ENCODE results near the gene TMEM132D.
"Not testable (repeated sequence)": the region's sequence is repeated elsewhere in the genome, so short reads cannot be mapped to it uniquely, and the experiment has no call there.

Gene TMEM132D

DNA sequence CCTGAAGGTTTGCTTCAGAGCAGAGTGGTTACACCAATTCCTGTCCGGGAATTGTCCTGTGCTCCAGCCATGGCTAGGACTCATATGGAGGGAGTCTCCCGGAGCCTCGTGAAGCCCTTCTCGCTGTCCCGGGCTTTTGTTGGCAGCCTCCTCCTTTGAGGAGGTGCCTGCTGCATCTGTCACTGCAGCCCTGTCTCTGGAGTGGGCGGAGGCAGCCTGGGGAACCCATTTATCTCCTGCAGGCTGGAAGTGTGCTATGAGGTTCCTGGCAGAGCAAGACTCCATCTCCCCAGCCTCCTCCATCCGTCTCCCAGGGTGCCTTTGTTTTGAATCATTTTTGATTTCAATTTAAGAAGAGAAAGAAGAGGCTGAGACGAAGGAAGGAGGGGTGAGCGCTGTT lies 695.3 kb downstream of the TMEM132D start:
- DNase-seq = no peak

DNA sequence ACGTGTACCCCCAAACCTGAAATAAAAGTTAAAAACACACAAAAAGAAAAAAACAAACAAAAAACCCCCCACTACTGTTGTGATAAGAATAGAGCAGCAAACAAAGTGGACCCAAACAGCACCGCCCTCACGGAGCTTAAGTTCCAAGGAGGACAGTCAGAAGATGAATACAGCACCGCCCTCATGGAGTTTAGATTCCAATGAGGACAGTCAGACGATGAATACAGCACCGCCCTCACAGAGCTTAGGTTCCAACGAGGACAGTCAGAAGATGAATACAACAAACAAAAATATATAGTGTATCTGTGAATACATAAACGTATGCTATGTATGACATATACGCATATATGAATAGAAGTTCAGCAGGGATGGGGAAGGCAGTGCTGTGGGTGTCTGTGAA lies 696.7 kb downstream of the TMEM132D start:
- DNase-seq = no peak

DNA sequence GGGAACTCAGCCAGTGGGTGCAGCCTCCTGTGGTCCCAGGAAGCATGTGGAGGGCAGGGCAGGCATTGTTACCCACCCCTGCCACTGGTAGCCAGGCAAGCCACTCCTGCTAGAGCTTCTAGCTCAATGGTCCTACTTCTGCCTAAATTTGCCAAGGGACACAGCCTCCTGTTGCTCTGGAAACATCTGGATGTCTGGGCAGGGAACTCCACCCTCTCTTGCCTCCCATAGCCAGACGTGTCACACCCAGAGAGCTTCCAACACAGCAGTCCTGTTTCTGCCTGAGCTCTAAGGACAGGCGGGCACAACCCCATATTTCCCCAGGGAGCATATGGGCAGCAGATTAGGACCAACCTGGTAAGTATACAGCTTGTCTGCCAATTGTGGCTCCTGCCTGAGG lies 700.4 kb downstream of the TMEM132D start:
- no peak for DNase-seq

DNA sequence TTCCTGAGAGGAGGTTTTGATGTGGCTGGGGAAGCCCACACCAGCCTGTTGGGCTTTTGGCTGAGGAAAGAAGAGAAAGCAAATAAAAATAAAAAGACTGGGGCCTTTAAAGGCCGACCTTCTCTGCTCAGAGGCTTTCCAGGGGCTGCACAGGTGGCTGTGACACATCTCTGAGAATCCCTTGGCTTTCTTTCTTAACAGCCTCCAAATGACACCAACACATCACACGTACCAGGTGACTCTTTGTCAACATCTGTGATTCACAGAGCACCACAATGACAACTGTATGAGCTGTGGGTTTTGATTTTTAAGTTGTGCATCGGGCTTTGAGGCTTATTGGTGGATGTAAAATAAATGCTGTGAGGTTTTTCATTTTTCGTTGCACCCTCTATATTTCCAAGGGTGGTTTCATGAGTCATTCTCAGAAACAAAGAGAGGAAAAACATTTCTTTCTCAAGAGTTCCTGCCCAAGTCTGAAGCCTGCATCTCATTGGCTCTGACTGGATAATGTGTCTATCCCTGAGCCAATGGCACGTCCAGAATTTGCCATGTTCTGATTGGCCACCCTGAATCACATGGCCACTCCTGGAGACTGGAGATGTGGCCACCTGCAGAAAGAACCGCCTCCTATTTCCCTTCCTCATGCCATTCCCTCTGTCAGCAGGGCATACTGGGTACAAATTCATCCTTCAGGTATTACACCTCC lies 701.6 kb downstream of the TMEM132D start:
- DNase-seq = no peak

DNA sequence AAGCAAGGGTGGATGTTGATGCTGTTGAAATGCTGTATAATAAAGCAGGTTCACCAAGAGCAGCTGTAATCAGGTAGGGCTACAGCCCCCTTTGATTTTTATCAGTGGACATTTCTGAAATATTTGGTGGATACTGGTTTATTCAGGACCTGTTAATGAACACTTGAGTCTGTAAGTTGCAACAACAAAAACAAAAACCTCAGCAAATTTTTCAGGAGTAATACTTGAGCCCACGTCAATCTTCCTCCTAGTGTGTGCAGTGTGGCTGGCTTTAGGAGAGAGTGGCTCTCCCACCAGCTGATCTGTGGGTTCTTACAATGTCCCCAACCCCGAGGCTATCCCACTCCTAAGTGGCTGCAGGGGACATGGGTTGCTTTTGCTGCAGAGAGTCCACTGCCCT lies 702.8 kb downstream of the TMEM132D start:
- no peak for DNase-seq

DNA sequence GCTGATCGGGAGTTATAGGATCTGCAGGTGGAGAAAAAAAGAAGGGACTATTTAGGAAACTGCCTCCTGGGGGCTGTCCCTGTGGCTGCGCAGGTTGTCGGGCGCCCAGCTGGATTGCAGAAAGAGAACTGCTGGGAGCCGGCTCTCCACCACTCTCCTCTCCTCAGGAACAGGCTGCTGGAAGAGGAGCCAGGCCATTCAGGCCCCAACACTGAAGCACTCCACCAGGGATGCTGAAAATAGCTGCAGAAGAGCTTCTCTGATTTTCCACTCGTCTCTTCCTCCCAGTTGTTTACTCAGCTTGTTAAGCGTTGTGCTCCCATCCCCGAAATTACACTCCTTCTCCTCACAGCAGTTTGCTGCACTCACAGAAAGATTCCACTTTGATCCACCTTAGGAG lies 703.2 kb downstream of the TMEM132D start:
- DNase-seq = no peak

DNA sequence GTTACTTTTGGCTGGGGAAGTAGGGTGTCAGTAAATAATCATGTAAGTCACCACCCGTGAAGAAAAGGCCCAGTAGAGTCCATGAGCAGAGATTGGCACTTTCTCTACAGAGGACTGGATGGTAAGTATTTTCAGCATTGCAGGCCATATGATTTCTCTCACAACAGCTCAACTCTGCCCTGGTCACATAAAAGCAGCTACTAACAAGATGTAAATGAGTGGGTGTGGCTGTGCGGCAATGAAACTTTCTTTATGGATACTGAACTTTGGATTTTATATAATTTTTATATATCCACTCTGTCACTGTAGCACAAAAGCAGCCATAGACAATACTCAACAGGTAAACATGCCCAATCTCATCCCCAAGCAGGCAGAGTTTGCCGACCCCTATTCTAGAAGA lies 706.9 kb downstream of the TMEM132D start:
- DNase-seq = no peak

DNA sequence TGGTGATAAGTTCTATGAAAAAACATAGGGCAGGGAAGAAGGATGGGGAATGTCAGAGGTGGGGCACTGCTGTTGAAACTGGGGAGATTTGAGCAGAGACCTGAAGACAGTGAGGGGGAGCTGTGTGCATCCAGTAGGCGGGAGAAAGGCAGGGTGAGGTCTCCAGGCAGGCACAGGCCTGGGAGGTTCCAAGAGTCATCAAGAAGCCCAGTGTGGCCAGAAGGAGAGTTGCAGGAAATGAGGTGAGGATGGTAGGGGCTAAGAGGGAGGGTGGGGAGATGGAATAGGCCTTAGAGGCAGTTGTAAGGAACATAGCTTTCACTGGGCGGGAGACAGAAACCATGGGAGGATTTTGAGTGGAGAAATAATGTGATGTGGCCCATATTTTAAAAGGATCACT lies 708.7 kb downstream of the TMEM132D start:
- DNase-seq = no peak

DNA sequence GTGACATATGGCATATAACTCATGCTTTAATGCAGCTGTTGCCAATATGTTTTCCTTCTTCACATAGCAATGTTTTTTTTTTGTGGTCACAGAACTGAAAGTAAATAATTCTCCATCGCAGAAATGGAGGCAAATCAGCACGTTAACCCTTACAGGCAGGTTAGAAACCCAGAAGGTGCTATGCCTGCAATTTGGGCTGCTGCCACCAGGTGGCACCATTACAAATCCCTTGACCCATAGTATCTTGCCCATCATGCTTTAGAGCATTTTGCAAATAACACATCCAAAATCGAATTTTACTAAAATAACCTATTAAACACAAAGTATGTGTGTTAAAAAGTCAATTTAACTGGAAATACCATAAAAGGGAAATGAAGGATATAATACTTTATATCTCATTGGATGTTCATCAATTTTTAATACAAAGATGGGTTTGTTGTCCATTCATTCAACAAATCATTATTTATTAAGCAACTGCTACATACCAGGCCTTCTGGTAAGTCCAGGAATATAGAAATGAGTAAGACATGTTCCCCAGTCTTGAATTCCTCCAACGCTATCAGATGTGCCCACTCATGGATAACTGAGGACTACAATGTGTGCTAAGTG lies 710.5 kb downstream of the TMEM132D start:
- no peak for DNase-seq

GRCh38 chr12:129190827-129191226 lies 713.0 kb downstream of the TMEM132D start:
- no peak for DNase-seq

DNA sequence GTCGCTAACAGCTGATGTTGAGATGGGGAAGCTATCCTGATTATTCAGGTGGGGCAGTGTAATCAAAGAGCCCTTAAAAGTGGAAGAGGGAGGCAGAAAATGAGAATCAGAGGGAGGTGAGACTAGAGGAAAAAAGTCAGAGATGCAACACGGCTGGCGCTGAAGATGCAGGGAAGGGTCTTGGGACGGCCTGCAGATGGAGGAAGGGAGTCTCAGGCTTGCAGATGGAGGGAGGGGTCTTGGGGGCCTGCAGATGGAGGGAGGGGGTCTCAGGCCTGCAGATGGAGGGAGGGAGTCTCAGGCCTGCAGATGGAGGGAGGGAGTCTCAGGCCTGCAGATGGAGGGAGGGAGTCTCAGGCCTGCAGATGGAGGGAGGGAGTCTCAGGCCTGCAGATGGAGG lies 713.9 kb downstream of the TMEM132D start:
- DNase-seq = not testable (repeated sequence)

DNA sequence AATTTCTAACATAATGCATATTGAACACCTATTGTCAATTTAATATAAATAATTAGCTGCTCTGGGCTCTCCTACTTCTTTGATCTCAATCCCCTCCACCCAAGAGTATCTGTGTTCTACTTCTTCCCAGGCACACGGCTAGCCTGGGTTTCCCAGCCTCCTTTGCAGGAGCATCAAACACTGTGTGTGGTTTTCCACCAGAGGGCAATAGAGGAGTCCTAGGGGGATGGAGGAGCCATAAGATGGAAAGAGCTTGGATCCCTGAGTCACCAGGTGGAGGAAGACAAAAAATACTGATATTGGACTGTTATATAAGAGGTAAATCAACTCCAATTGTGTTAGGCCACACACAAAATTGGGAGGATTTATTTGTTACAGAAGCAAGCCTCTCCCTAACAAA lies 716.9 kb downstream of the TMEM132D start:
- no peak for DNase-seq

GRCh38 chr12:129185855-129186254 lies 718.0 kb downstream of the TMEM132D start:
- DNase-seq = no peak

DNA sequence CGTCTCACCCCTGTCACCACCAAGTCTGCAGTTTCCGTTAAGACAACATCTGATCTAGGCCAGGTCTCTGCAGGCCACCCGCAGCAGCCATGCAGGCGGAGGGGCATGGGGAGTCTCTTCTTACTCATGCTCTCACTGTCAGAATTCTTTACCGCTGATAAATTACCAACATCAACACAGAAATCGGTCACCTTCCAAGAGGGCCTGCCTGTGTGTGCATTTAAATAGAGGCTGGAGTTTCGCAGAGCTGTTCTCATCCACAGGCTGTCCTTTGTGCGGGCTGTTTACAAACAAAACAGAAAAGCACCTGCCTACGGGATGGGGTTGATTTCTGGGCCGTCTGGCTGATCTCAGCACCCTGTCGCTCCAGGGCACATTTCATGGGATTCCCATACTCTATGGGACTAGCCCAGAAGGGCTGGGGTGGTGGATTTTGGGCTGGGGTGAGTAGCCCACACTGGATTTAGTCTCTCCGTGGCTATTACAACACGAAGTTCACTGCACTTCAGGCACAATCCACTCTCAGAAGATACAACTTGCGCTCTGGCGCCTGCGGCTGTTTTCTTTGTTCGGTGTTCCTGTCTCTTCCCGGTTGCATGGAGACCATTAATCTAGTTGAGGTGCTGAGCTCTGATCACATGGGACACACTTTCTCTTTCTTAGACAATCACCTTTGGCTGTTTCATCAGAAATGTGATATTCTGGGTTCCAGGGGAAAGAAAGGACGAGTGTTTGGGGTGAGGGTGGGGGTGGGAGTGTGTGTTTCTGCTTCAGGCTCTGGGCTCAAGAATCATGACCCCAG lies 719.5 kb downstream of the TMEM132D start:
- no peak for DNase-seq

DNA sequence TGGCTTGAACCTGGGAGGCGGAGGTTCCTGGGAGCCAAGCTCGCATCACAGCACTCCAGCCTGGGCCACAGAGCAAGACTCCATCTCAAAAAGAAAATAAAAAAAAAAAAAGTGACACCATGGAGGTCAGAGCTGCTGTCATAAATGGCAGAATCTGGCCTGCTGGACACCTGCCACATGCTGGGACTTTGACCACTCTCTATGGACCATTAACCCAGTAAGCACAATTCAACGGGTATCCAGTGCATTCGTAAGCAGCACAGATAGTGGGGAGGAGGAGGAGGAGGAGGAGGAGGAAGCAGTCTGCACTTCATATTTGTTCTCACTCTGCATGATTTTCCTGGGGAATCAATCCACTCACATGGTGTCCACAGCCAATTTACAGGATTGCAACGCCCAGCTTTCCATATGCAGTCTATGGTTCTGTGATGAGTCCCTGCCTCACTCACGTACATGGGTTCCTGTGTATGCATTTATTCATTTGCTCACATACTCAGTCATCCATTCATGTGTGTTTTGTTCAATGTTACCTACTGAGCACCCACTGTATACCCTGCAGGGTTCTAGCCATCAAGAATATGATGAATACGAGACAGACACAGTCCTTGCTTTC lies 723.8 kb downstream of the TMEM132D start:
- no peak for DNase-seq

DNA sequence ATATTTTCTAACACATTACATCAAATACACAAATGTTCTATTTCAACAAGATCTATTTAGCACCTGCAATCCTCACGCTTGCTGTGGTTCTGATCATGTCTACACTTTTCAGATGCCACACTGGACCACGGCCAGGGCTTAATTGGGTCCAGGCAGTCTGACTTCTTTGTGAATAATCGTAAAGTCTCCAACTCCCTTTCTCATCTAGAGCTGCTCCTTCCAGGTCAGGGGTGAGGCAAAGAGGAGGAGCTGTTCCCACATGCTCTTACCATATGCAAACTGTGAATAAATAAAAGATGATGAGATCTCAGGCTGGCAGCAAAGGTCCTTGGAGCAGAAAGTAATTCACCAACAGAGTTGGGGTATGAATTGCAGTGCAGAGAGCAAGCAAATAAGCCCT lies 733.9 kb downstream of the TMEM132D start:
- DNase-seq = no peak

DNA sequence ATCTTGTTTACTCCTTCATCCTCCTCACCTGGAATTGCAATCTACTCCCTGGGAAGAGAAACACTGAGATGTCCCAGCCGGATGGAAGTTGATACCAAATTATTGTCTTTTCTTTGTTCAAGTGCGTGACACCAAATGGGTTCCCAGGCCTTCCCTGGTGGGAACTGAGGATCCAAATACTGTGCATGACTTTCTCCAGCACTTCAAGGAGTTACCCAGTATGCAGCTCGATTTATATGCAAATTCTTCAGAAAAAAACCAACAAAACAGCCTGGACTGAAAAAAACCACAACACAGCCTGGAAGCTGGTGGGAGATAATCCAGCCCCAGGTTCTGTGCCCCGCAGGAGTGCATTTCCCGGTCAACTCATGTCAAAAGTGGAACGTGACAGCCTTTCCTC lies 740.0 kb downstream of the TMEM132D start:
- no peak for DNase-seq

DNA sequence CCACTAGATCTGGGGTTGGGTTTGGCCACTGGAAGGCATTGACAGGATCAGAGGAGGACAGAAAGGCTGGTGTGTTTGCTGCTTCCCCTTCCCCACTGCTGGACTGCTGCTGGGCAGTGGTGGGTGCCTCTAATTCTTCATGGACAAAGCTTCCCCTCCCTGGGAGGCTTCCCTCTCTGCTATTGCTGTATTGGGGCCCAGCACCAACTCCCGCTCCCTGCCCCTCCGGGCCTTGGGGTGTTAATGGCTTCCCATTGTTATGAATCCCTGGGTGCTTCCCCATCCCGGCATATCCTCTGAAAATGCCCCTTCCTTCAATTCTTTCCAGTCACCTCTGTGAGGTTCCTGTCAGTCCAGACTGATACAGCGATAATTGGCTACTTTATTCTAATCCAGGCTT lies 740.4 kb downstream of the TMEM132D start:
- no peak for DNase-seq

DNA sequence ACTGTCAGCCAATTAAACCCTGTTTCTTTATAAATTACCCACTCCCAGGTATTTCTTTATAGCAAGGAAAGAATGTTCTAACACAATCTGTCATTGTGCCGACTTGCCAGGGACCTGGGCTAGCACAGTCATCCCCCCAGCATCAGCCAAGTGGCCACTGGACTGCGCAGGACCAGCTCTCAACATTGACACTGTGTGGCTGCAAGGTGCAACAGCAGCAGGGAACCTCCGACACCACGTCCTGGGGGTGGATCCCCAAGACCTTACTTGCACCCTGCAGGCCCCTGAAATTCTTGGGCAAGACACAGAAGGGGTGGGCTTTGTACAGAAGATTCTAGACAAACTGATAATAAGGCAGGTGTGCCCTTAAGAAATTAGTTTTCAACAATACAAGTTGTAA lies 741.0 kb downstream of the TMEM132D start:
- DNase-seq = no peak

DNA sequence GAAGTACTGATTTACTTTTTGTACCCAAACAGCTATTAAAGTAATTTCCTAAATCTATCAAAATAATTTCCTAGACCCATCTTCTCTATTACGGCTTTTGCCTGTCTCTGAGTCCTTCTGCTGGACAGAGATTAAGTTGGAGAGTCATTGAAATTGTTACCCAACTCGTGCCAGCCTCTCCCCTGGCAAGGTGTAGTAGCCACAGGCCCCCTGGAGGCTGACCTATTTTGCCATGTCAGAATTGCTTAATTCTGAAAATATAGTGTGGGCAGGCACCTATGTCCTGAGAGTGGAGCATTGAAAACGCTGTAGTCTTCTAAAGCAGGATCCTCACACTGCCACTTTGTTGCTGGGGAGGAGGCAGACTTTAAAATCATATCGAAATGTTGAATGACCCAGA lies 742.3 kb downstream of the TMEM132D start:
- DNase-seq = no peak

DNA sequence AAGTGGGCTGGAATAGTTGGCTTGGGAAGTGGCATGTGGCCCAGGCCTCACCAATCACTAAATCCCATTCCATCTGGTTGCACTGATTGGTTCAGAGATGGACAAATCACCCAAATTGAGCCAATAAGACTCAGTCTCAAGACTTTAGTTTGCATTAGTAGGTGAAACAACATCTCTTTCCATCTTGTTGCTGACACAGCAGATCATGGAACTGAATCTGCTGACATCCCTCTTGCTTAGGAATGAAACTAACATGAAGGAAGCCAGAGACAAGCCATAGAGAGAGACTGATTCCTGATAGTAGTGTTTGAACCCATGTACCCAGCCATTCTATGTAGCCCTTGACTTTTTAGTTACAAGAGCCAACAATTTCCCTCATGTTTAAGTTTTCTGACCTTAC lies 743.5 kb downstream of the TMEM132D start:
- no peak for DNase-seq

DNA sequence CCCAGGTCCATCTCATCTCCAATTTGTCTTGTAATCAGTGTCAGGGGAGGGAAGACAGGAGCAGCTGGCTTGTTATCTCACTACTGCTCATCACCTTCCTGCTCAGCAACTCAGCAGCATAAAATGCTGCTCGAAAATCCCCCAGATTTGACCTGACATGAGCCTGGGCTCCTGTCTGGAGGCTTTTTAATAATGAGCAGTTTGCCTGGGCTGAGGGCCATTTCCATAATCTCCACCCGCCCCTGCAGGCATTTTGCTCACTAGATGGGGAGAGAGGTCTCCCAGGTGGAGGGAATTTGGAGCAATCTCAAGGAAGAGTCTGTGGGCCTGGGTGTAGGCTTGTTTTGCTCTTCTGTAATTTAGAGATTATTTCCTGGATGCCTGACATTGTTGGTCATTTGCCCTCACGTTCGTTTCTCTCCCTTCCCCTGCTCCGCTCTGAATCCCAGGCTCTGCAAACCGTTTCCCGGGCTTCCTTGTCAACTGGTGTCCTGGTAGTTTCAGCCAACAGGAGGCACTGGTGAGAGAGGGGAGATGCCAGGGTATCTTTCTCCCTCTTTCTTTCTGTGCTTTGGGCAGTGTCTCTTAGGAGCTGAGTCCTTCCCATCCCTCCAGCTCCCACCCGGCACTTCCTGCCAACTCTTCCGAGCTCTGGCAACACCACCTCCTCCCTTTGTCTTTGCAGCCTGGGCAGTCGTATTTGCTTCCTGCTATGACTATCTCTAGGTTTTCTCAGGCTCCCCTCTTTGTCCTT lies 751.3 kb downstream of the TMEM132D start:
- no peak for DNase-seq

DNA sequence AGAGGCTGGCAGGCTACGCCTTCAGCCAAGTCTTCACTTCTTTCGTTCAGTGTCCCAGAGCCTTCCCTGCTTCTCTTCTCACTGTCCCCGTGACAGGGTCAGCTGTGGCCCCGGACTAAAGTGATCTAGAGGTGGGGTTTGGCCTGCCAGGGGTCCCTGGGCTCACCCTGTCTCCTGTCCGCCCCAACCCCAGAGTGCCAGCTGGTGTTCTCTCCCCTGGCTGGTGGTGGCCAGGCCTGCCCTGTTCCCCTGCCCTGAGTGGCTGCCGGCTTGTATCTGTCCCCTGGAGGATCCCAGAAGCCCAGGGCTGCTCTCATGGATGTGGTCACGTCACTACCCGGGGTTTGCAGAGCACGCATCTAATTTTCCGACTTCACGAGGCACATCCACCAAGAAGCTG lies 753.1 kb downstream of the TMEM132D start:
- no peak for DNase-seq
